Measurements from ENCODE around the gene SH2D1B. TPM values are rescaled to one million over a fixed set of nuclear protein-coding genes. Genes with fewer than 3 reads are reported as not detected.
"Not testable (repeated sequence)": the region's sequence is repeated elsewhere in the genome, so short reads cannot be mapped to it uniquely, and the experiment has no call there.

SH2D1B gene
- total RNA-seq, 4 donors from 2014 or later: not detected

DNA sequence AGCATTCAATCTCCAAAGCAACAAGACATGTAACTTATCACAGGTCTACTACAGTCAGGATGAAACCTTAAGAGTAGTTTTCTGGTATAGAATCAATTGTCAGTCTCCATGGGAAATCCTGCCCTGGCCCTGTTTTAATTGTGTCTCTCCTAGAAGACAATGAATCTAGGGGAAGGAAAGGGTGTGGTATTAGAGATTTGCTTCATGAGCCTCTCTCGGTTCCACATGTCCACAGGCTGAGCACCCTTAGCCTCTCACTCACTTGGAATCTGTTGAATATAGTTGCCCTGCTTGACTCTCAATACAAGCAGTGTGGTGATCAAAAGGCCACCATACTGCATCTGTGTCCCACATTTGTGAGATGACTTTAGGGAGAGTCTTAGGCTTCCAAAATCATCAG lies 53.0 kb downstream of the SH2D1B start:
- Histone ChIP-seq H3K27ac (no peak overlapping the region), H3K9me3 (no peaks in the 10 kb centered on the region), H3K4me1 (no peaks in the 10 kb centered on the region), H3K36me3 (peaks cover 0 to 22% (median 0%) of the 10 kb centered on the region in 3 donors), H3K4me3 (no peak overlapping the region), H3K27me3 (no peaks in the 10 kb centered on the region)
- no peak for DNase-seq (ENCODE audit: low spot score in 2 of 2)
- 50 to 63% methylated on average over 1 of the region's 1 CpG for WGBS, 2 donors
- TF ChIP-seq POLR2A (IDR thresholded peaks at IDR 0.05) (no peak), EP300 (IDR thresholded peaks at IDR 0.05) (no peak)
- TF ChIP-seq, protein P1, sequence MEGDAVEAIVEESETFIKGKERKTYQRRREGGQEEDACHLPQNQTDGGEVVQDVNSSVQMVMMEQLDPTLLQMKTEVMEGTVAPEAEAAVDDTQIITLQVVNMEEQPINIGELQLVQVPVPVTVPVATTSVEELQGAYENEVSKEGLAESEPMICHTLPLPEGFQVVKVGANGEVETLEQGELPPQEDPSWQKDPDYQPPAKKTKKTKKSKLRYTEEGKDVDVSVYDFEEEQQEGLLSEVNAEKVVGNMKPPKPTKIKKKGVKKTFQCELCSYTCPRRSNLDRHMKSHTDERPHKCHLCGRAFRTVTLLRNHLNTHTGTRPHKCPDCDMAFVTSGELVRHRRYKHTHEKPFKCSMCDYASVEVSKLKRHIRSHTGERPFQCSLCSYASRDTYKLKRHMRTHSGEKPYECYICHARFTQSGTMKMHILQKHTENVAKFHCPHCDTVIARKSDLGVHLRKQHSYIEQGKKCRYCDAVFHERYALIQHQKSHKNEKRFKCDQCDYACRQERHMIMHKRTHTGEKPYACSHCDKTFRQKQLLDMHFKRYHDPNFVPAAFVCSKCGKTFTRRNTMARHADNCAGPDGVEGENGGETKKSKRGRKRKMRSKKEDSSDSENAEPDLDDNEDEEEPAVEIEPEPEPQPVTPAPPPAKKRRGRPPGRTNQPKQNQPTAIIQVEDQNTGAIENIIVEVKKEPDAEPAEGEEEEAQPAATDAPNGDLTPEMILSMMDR (IDR thresholded peaks at IDR 0.05): no peak

DNA sequence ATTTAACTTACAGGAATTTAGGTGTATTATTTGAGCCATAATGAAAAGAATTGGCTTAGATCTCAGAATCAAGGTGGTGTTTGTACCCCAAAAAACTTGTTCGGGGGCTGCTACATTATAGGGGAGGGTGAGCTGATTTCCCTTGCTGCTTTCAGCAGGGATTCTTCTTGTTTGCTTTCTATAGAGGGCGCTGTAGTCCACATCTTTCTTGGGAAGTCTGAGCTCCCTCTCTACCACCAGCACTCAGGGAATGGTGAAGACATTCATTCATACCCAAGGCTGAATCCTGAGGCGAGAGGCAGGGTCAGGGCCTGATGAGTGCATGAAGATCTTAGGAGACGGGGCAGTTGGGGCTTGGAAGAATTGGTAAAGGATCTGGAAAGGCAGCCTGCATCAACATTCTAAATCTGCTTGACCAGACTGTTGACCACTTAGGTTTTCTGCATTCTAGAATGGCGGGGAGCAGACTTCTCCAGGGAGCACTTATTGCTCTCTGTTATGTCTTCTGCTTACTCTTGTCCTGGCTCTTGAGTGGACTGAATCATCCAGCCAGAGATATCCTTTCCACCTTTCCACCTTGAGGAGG lies 54.2 kb downstream of the SH2D1B start:
- WGBS, 2 donors: 50 to 57% methylated on average over 5 of the region's 5 CpGs
- Histone ChIP-seq H3K9me3 (no peaks in the 10 kb centered on the region), H3K4me1 (no peaks in the 10 kb centered on the region)

DNA sequence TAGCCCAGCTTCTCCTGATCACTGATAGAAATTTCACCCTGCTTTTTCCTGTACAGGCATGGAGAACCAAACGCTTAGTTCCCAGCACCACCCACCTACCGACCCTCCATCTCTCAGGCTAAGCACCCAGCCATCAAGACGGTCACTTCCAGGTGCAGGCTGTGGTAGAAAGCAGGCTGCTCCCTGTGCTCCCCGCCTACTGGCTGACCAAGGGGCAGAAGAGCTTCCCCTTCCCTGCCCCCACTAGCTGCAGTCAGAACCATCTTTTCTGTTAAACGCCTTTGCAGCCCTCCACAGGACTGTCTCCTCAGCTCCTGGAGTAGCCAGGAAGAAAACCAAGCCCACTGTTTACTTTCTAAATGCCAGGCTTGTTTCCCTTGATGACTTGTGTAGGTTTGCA lies 58.2 kb downstream of the SH2D1B start:
- H3K36me3 ChIP-seq: peaks cover 0 to 22% (median 0%) of the 10 kb centered on the region in 3 donors
- 74 to 82% methylated on average over 5 of the region's 5 CpGs for WGBS, 2 donors
- TF ChIP-seq POLR2A (IDR thresholded peaks at IDR 0.05) (no peak), EP300 (IDR thresholded peaks at IDR 0.05) (no peak)
- TF ChIP-seq, protein P1 (IDR thresholded peaks at IDR 0.05): no peak
- H3K27ac ChIP-seq: no peak overlapping the region
- H3K9me3 ChIP-seq: no peaks in the 10 kb centered on the region
- H3K27me3 ChIP-seq: no peaks in the 10 kb centered on the region
- no peak overlapping the region for H3K4me3 ChIP-seq
- no peak for DNase-seq (ENCODE audit: low spot score in 2 of 2)
- peaks cover 0 to 13% (median 3%) of the 10 kb centered on the region in 4 donors for H3K4me1 ChIP-seq

More for the DNA sequence above, 54.2 kb downstream of the SH2D1B start:
- H3K4me3 ChIP-seq: no peak overlapping the region
- H3K27me3 ChIP-seq: no peaks in the 10 kb centered on the region
- H3K36me3 ChIP-seq: peaks cover 0 to 22% (median 0%) of the 10 kb centered on the region in 3 donors
- TF ChIP-seq POLR2A (IDR thresholded peaks at IDR 0.05) (no peak), EP300 (IDR thresholded peaks at IDR 0.05) (no peak)
- TF ChIP-seq, protein P1 (IDR thresholded peaks at IDR 0.05): peak in 4 of 5 experiments; percentile 11 to 26 (median 20)
- H3K27ac ChIP-seq: no peak overlapping the region
- DNase-seq (ENCODE audit: low spot score in 2 of 2): no peak

DNA sequence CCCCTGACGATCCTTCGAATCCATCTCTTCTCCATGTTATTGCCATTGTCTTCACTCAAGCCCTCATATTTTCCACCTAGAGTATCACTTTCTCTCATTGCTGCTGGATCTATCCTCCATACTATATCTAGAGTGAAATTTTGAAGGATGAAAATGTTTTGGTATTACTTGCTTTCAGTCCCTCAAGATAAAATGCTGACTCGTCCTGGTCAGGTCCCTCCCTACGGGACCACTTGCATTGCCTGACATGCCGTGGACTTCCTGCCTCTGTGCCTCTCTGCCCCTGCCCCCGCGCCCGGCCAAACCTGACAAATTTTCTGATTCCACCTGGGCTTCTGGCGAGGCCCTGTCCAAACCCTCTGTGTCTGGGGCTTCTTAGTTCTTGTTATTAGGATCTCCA lies 58.9 kb downstream of the SH2D1B start:
- Histone ChIP-seq H3K36me3 (peaks cover 0 to 22% (median 0%) of the 10 kb centered on the region in 3 donors), H3K4me1 (peaks cover 0 to 13% (median 3%) of the 10 kb centered on the region in 4 donors), H3K4me3 (no peak overlapping the region), H3K27ac (no peak overlapping the region), H3K9me3 (no peaks in the 10 kb centered on the region), H3K27me3 (no peaks in the 10 kb centered on the region)
- 88 to 91% methylated on average over 9 of the region's 9 CpGs for WGBS, 2 donors
- TF ChIP-seq EP300 (IDR thresholded peaks at IDR 0.05): no peak
- no peak for TF ChIP-seq POLR2A (IDR thresholded peaks at IDR 0.05)
- TF ChIP-seq, protein P1 (IDR thresholded peaks at IDR 0.05): no peak
- no peak for DNase-seq (ENCODE audit: low spot score in 2 of 2)

DNA sequence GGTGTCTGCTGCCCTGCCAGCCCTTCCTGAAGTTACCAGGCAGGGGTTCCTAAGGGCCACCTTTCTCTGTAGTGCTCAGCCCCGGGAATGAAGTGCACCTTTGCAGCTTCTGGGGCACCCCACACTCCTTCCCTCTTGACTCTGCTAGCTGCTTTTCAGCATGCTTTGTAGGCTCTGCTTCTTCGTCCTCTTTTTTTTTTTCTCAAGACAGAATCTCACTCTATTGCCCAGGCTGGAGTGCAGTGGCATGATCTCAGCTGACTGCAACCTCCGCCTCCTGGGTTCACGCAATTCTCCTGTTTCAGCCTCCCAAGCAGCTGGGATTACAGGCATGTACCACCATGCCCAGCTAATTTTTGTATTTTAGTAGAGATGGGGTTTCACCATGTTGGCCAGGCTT lies 60.1 kb downstream of the SH2D1B start:
- DNase-seq (ENCODE audit: low spot score in 2 of 2); H3K27me3 ChIP-seq; H3K4me3 ChIP-seq; H3K27ac ChIP-seq; H3K9me3 ChIP-seq: not testable (repeated sequence)
- WGBS, 2 donors: 69 to 86% methylated on average over 3 to 4 of the region's 4 CpGs
- Histone ChIP-seq H3K36me3 (peaks cover 0 to 18% (median 0%) of the 10 kb centered on the region in 3 donors), H3K4me1 (peaks cover 0 to 13% (median 3%) of the 10 kb centered on the region in 4 donors)

Data from tibial nerve (tissue), 4 donors.